Epidermal melanocyte (primary cell): ENCODE results near the gene SPG11.
"Not testable (repeated sequence)": the region's sequence is repeated elsewhere in the genome, so short reads cannot be mapped to it uniquely, and the experiment has no call there.

ENCODE experiments used
- DNase-seq: peaks from one replicate; pipeline ENCODE4 v3.0.0; 2011; ENCODE audit warnings: low spot score; ENCODE audit not compliant: insufficient read length

Gene SPG11

DNA sequence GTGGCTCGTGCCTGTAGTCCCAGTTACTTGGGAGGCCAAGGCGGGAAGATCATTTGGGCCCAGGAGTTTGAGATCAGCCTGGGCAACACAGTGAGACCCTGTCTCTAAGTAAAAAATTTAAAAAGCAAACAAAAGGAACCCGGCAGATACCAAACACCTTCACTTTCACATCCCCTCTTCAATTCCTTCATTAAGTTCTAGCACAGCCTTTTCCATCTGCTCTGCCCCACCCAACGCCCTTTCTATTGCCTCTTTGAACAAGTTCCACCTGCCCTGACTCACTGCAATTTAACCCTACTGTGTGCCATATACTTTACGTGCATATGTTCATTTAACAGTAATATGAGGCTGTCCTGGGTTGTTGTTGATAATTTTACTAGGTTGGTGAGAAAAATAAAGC, 12.4 kb upstream of the SPG11 start:
- DNase-seq = no peak

DNA sequence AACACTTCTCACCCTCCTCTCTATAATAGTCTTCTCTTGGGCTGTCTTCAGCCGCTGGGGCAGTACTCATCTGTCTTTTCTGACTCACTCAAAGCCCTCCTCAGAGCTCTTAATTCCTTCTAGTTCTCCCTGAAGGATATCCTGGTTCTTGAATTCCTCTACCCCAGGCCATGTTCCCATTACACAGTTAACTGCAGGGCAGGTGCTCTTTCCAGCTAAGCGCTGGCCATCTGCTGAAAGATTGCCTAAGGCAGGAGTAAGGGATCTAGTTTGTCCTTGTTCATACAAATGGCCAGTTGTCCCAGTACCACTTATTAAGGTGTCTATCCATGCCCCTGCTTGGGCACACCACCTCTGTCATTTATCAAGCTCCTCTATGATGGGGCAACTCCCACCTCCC, 10.2 kb upstream of the SPG11 start:
- DNase-seq = no peak

DNA sequence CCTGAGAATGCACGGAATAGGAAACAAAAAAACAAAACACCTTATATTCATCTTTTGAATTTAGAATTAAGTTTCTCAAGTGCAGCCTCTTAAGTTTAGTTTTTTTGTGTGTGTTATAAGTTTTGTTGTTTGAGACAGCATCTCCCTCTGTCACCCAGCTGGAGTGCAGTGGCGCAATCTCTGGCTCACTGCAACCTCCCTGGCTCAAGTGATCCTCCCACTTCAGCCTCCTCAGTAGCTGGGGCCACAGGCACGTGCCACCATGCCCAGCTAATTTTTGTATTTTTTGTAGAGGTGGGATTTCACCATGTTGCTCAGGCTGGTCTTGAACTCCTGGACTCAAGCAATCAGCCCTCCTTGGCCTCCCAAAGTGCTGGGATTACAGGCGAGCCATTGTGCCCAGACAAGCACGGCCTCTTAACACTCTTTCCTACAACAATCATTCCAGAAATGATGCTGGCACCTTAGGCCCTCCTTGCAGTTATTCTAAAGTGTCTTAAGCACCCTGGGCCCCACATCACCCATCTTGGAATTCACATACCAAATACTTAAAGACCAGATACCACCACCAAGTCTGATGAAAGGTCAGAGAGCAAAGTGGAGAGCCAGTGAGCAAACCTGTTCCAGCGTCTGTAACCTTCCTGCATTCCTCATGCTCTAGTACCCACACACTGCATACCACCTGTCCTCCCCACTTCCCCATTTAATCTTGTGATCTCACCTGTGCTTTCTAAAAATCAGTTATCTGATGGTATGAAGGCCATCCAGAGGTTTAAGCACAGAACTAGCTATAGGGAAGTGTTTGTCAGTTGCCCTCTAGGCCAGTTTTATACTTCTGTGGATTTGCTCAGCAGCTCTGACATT, 6.9 kb upstream of the SPG11 start:
- DNase-seq = no peak

DNA sequence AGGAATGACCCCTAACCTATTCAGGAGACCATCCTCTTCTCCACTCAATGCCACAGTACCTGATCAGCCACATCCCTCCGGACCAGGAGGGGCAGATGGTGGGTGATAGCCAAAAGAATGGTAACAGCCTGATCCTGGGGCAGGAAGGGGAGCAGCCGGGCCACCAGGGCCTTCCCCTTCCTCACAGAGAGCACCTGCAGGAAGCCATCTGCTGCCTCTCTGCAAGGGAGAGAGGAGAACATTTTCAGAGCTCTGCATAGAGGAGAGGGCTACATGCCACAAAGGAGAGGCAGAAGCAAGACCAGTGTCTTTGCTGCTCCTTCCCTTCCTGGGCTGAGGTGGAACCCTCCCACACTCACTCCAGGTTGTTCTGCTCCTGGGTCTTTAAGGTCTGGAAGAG, 5.5 kb upstream of the SPG11 start:
- no peak for DNase-seq

DNA sequence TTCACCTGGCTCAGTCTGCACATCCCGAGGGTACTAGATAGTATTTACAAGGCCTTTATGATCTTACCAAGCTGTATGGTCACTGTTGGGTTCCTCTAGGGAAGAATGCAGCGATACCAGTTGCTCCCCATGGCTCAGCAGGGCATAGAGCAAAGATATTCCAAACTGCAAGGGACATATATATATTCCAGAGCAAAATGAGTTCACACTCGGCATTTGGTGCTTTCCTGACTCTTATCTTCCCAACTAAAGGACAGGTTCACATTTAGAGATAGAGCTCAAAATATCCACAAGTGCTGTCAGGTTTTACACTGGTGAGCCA, 3.5 kb upstream of the SPG11 start:
- no peak for DNase-seq

DNA sequence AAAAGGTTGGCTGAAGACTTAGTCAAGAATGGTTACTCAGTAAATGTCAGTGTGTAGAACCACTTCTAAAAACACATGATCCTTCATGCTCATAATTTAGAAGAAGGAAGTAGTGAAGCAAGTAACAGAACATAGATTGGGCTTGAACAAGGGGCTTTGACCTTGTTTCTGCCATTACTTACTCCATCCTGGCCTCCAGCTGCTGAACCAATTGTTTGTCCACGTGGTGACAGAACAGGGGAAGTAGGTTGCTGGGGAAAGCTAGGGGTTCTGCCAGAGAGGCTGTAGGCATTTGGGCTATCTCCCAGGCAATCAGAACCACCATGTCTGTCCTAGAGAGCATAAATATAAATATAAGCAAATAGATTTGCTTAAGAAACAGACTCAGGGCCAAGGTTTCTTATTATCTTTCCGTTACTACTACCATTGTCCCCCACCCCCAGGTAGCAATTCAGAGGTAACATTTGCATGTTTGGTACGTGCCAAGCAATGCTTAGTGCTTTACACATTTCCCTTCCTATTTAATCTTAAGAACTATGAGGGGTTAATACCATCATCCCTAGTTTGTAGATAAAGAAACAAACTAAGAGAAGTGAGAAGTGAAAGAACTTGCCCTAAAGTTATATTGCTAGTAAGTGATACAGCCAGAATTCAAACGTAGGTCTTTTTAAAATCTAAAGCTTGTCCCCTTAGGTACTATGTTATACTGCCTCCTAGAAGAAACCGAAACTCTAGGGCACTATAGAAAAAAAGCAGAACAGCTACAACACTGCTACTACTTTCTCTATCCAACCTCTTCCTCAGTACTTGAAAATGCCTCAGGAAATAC, 3.0 kb upstream of the SPG11 start:
- DNase-seq = no peak

DNA sequence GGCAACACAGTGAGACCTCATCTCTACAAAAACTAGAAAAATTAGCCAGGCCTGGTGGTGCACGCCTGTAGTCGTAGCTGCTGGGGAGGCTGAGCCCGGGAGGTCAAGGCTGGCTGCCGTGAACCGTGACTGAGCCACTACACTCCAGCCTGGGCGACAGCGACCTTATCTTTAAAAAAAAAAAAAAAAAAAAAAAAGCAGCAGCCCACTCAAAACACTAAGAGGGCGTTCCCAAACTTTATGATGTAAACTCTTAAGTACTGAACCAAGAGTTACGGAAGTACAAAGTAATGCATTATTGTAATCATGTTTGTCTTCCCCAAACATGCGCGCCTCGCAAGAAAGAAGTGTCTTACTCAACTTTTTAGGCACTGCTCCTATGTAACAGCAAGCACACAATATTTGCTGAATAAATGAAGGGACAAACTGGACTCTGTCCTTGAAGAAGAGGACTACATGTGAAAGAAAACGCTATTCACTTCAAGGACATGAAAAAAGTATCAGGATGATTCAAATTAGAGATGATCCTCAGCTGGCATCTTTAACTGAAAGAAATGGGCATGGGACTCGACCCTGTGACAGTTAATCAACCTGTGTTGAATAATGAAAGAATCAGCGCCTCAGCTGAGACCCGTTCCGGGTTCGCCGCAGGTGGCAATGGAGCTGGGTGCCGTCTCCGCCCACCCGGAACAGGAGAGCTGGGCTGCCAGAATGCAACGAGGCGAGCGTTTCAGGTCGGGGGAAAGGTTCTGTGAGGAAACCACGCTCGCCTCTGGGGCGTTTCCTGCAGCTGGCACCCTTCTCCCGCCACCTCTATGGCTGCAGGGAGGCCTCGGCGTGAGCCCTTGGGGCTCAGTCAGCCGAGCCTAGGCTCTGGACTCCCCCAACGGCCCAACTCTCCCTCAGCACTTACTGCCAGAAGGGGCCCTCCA, 718 bp downstream of the SPG11 start:
- DNase-seq = no peak

DNA sequence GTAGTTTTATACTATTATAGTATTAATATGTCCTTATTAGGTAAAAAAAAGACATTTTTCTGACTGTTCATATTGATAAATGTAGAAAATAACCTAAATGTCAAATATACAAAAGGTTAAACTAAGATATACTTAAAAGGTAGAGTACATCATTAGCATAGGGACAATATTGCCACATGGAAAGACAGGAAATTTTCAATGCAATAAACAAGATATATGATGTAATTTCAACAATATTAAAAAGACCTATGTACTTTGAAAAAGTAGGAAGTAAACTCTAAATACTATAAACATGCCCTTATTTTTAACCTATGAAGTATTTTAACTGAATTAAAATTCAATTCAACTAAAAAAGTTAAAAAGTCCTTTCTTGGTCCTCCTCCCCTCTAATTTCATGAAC, 1.9 kb downstream of the SPG11 start:
- no peak for DNase-seq

DNA sequence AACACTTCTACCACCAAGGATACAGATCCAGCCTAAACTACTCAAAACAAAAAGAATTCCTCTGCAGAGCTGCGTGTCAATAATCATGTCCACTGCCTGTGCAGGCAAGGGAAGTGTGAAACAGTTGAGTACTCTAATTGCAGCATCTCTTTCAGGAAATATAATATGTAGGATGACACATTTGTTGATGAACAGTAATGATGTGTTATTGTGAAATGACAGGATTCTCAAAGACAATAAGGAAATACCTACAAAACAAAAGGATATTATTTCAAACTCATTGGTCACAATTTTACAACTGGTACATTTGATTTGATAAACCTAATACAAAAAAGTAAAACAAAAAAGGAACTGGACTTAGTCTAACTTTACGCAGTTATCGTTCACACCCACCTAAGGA, 4.4 kb downstream of the SPG11 start:
- DNase-seq = no peak

DNA sequence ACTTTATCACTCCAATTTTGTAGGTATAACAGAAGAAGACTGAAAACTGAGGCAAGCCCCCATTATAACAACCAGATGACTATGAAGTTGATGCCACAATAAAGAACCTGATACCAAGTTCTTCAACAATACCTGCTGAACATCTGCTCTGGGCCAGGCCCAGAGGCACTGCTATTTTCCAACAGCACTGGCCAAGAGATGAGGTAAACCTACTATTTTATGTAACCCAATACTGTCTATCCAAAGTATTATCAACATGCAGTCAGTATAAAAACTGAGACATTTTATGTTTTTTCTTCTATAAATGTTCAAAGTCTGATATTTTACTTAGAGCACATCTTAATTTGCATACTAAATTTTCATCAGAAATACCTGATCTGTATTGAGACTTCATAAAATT, 6.1 kb downstream of the SPG11 start:
- no peak for DNase-seq

DNA sequence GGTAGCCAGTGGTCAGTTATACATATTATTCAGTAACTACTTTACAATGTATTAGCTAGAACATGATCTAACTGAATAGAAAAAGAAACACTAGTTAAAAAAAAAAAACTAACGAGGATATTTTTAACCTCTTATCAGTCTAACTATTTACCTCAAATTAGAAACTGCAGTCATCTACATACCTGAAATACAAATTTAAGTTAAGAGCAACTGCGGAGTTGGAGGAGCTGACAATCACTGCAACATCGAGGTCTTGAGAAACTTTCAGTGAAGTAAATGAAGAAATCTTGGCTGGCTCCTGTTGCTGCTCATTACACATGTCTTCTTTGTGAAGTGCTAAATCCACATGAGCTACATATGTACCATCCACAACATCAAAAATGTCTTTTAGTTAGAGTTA, 6.5 kb downstream of the SPG11 start:
- no peak for DNase-seq

DNA sequence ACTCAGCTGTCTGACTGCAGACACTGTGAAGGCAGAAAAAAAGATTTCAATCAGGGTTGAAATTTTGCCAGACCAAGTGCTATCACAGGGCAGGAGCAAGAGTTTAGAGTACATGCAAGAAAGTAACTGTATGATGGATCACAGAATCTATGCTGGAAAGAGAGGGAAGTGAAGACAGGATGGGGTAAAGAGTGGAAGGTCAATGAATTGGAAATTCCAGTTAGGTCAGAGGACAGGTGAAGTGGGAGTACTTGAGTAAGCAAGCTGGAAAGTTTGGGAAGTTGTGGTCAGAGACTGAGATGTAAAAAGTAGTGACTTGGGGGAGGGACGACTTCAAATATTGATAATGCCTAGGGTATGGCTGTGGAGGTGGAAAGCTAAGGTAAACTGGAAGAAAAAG, 7.2 kb downstream of the SPG11 start:
- no peak for DNase-seq

DNA sequence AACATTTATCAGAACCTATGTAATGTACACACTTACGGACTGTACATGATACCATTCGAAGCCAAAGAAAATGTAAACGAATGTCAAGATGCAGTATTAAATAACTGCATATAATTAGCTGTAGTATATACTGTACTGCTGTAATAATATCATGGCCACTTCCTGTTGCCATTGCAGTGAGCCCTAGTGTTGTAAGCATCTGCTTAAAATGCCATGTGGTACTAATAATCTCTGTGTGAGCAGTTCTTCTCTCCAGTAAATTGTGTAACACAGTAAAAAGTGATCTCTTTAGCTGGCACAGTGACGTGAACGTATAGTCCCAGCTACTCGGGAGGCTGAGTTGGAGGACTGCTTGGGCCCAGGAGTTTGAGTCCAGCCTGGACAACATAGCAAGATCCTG, 8.6 kb downstream of the SPG11 start:
- no peak for DNase-seq

DNA sequence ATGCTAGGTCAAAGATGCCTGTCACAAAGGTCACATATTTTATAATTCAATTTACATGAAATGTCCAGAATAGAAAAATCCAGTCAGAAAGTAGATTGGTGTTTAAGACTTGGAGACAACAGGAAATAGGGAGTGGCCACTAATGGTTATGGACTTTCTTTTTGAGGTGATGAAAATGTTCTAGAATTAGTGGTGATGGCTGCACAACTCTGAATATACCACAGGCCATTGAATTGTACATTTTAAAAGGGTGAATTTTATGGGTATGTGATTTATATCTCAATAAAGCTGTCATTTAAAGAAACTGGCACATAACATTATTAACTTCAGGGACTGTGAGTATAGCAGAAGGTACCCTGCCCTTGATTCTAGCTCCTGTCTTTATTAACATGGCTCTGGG, 15.8 kb downstream of the SPG11 start:
- no peak for DNase-seq

DNA sequence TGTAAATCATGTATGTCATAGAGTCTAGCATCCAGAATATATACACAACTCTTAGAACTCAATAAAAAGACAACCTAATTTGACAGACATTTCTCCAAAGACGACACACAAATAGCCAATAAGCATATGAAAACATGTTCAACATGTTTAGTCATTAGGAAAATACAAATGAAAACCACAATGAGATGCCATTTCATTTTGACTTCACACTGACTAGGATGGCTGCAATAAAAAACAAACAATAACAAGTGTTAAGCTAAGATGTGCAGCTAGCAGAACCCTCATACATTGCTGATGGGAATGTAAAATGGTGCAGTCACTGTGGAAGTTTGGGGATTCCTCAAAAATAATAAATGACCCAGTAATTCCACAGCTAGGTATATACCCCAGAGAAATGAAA, 16.4 kb downstream of the SPG11 start:
- no peak for DNase-seq

DNA sequence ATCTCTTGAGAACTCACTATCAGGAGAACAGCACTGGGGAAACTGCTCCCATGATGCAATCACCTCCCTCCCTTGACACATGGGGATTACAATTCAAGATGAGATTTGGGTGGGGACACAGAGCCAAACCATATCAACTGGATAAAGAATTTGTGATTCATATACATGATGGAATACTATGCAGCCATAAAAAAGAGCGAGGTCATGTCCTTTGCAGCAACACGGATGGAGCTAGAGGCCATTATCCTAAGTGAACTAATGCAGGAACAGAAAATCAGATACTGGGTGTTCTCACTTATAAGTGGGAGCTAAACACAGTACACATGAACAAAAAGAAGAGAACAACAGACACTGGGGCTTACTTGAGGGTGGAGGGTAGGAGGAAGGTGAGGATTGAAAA, 17.0 kb downstream of the SPG11 start:
- DNase-seq = no peak

DNA sequence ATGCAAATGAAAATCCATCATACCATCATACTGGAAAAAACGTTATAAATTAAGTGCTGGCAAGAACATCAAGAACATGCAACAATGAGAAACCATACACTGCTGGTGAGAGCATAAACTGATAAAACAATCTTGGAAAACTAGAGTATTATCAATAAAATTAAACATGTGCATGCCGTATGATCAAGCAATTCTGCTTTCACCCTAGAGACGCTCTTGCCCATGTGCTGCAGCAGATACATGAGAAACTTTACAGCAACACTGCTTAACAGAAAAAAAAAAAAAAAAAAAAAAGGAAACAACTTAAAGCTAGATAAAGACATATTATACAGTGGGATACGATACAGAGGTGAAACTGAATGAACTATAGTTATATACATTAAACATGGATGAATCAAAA, 21.8 kb downstream of the SPG11 start:
- DNase-seq = no peak

DNA sequence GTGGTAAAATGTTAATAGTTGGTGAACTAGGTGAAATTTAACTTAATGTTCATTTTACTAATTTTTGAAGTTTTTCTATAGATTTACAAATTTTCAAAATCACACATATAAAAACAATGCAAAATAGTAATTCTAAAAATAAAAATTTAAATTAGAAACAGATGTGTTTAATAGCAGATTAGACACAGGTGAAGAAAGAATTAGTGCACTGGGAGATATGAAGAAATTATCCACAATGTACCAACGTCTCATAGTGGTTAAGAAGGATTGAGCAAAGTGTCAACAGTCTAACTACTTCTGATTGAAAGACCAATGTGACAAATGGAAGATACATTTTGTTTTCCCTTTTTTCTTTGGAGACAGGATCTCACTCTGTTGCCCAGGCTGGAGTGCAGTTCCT, 26.5 kb downstream of the SPG11 start:
- no peak for DNase-seq

DNA sequence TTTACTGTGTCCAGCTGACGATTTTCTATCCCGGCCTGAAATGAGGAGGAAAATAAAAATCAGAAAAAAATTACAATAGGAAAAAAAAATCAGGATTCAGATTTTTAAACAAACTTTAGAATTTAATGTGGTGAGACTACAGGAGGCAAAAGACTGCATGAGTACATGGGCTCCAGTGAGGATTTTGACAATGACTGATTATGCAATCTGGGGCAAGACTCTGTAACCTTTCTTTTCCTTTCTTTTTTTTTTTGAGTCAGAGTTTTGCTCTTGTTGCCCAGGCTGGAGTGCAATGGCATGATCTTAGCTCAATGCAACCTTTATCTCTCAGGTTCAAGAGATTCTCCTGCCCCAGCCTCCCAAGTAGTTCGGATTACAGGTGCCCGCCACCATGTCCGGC, 29.9 kb downstream of the SPG11 start:
- no peak for DNase-seq

DNA sequence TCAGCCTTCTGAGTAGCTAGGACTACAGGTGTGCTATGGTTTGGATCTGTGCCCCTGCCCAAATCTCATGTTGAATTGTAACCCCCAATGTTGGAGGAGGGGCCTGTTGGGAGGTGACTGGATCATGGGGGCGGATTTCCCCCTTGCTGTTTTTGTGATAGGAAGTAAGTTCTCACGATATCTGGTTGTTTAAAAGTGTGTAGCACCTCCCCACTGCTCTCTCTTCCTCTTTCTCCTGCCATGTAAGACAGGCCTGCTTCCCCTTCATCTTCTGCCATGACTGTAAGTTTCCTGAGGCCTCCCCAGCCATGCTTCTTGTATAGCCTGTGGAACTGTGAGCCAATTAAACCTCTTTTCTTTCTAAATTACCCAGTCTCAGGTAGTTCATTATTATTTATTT, 38.2 kb downstream of the SPG11 start:
- DNase-seq = not testable (repeated sequence)

DNA sequence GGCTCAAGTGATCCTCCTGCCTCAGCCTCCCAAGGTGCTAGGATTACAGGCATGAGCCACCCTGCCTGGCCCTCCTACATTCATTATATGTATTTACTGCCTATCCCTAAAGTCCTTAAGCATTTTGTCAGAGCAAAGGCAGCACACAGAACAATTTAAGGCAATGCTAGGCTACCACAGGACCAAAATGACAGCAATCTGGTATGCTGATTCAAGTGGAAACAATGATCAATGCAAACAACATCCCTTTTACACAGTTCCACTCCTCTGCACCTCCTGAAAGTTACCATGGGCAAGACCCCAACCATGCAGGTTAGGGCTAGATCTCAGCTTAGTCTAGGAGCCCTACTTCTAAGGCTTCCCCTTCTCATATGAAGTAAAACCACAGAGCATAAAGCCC, 40.3 kb downstream of the SPG11 start:
- no peak for DNase-seq

DNA sequence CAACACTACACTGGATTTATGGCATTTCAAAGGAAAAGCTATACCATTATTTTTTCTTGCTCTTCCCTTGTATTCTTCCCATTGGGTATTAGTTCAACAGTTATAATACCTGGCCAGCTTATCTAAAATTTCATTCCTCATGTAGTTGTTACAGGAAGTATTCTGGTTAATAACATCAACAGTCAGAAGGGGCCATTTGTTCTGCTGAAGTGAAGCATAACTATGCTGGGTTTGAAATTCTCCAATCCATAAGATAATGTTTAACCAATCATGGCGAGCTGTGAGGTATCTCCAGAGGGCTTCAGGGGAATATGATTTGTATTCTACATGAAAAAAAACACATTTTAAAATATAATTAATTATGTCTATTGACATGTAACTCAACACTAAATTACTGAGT, 43.4 kb downstream of the SPG11 start:
- no peak for DNase-seq
